ENCODE results near the gene CH25H. TPM values are rescaled to one million over a fixed set of nuclear protein-coding genes. Genes with fewer than 3 reads are reported as not detected.

The CH25H gene
- total RNA-seq, 6 experiments from 2014 or later = 0.31 to 1.2 (median 0.60) TPM; not detected in 2

- DNase-seq (no peak), ATAC-seq (no peak)
- Histone ChIP-seq H3K36me3 (peaks cover 0 to 11% (median 4%) of the 10 kb centered on the region in 4 donors), H3K4me3 (no peak overlapping the region), H3K27ac (no peak overlapping the region), H3K27me3 (no peaks in the 10 kb centered on the region), H3K9me3 (no peaks in the 10 kb centered on the region), H3K4me1 (no peaks in the 10 kb centered on the region)
- 92% methylated on average over 1 of the region's 1 CpG for WGBS (ENCODE audit: insufficient coverage, low coverage, low lambda C conversion rate, missing lambda C conversion rate)
- TF ChIP-seq CTCF (IDR thresholded peaks at IDR 0.05) (no peak), POLR2A (IDR thresholded peaks at IDR 0.05) (no peak)
- intact Hi-C loops (cut with DNase I) = no loop called here
These were observed 19.8 kb upstream of the CH25H start for GRCh38 chr10:89226891-89227290.

GRCh38 chr10:89224739-89225443 lies 17.8 kb upstream of the CH25H start:
- ATAC-seq (peak; percentile 53 to 69 (median 62)), DNase-seq (no peak)
- peak in 2 of 4 donors; percentile 21 for TF ChIP-seq CTCF (IDR thresholded peaks at IDR 0.05)
- no peak for TF ChIP-seq POLR2A (IDR thresholded peaks at IDR 0.05)
- Histone ChIP-seq H3K4me1 (peaks cover 0 to 17% (median 5%) of the 10 kb centered on the region in 4 donors), H3K9me3 (no peaks in the 10 kb centered on the region), H3K36me3 (peaks cover 0 to 5% (median 2%) of the 10 kb centered on the region in 4 donors), H3K27me3 (no peaks in the 10 kb centered on the region), H3K27ac (peak overlapping the region in 2 of 3 donors; percentile 1 to 61), H3K4me3 (no peak overlapping the region)
- intact Hi-C loops (cut with DNase I) = no loop called here
- 48% methylated on average over 12 of the region's 18 CpGs for WGBS (ENCODE audit: insufficient coverage, low coverage, low lambda C conversion rate, missing lambda C conversion rate)

- Histone ChIP-seq H3K27ac (no peak overlapping the region), H3K4me1 (peaks cover 0 to 46% (median 17%) of the 10 kb centered on the region in 4 donors), H3K27me3 (no peaks in the 10 kb centered on the region), H3K36me3 (peaks cover 0 to 5% (median 1%) of the 10 kb centered on the region in 4 donors), H3K9me3 (no peaks in the 10 kb centered on the region), H3K4me3 (no peak overlapping the region)
- TF ChIP-seq CTCF (IDR thresholded peaks at IDR 0.05) = no peak
- TF ChIP-seq POLR2A (IDR thresholded peaks at IDR 0.05) = no peak
- ATAC-seq (no peak), DNase-seq (no peak)
- intact Hi-C loops (cut with DNase I) = no loop called here
- WGBS (ENCODE audit: insufficient coverage, low coverage, low lambda C conversion rate, missing lambda C conversion rate) = 39% methylated on average over 2 of the region's 2 CpGs
These were observed 14.8 kb upstream of the CH25H start for GRCh38 chr10:89221919-89222318.

- Histone ChIP-seq H3K4me1 (peaks cover 0 to 46% (median 17%) of the 10 kb centered on the region in 4 donors), H3K27me3 (no peaks in the 10 kb centered on the region), H3K4me3 (no peak overlapping the region), H3K36me3 (peaks cover 0 to 10% (median 4%) of the 10 kb centered on the region in 4 donors), H3K27ac (peak overlapping the region; percentile 17 to 68 (median 38)), H3K9me3 (no peaks in the 10 kb centered on the region)
- WGBS (ENCODE audit: insufficient coverage, low coverage, low lambda C conversion rate, missing lambda C conversion rate) = 42% methylated on average over 2 of the region's 4 CpGs
- peak; percentile 85 to 98 (median 96) for ATAC-seq
- intact Hi-C loops (cut with DNase I) = no loop called here
- TF ChIP-seq CTCF (IDR thresholded peaks at IDR 0.05) = no peak
- TF ChIP-seq POLR2A (IDR thresholded peaks at IDR 0.05) = no peak
- DNase-seq = peak; percentile 48 to 89 (median 84)
These were observed 12.5 kb upstream of the CH25H start for GRCh38 chr10:89219513-89220218.

Measured in right lobe of liver (tissue), 6 donors.